HCT116 (cell line): ENCODE data around the gene KCNE4. TPM values are rescaled to one million over a fixed set of nuclear protein-coding genes. Genes with fewer than 3 reads are reported as not detected.

Experiments
- ATAC-seq: fragments of 200-7000 bp; cut with Tn5 transposase; 2 replicates; pipeline ENCODE4 v1.9.1; 2020; ENCODE audit warnings: mild to moderate bottlenecking, moderate library complexity
- BruUV-seq: library from RNA; stranded (reverse); fragments of 400-500 nt; replicated peaks from 2 replicates; lab custom pipeline; 2021; lab: Mats Ljungman, UMichigan
- CTCF ChIA-PET: fragments of 300-600 bp; sonication (Branson Sonifier 250); formaldehyde crosslinking; loops from one replicate; lab custom pipeline; 2021; ENCODE audit warnings: antibody characterized with exemption; lab: Charles Lee
- POLR2A ChIA-PET: fragments of 300-600, 350-600 bp; sonication (Branson Sonifier 250); formaldehyde crosslinking; loops from one replicate; lab custom pipeline; 2021; ENCODE audit warnings: antibody characterized with exemption; lab: Charles Lee
- RAD21 ChIA-PET, 2 experiments: fragments of 300-600 bp; sonication (Branson Sonifier 250); formaldehyde crosslinking; loops; one replicate each; lab custom pipeline; 2023; ENCODE audit warnings: low total read pairs in 2 of 2; ENCODE audit not compliant: uncharacterized antibody in 2 of 2, unreplicated experiment in 2 of 2, low non-redundant PET in 1 of 2; lab: Charles Lee
- DNase-seq: peaks from one replicate; pipeline ENCODE4 v3.0.0-alpha.2; 2010; ENCODE audit warnings: low read depth, low spot score
- H2AFZ ChIP-seq: fragments of 200-600 bp; shearing (Covaris generic), sonication (generic); 2 replicates; pipeline ENCODE4 v1.6.1; 2017; ENCODE audit warnings: low read depth, mixed run types, mixed read lengths, antibody characterized with exemption, low read length; ENCODE audit not compliant: poor library complexity, severe bottlenecking
- H3K27ac ChIP-seq: 2 replicates; pipeline ENCODE4 v1.5.1; 2012; ENCODE audit warnings: low read depth, low read length
- H3K27me3 ChIP-seq: fragments of 200-600 bp; sonication (generic); 2 replicates; pipeline ENCODE4 v1.6.1; 2016; ENCODE audit warnings: mixed run types, low read length, mixed read lengths; ENCODE audit not compliant: insufficient read depth
- H3K36me3 ChIP-seq, 2 experiments: fragments of 200-500 bp in 1 of 2; fragments of 200-600 bp in 1 of 2; sonication (Bioruptor generic) in 1 of 2; sonication (generic) in 1 of 2; 2 replicates each; pipeline versions ENCODE4 v1.5.1 to v1.6.1; 2014 to 2016; ENCODE audit warnings: low read length in 2 of 2, inconsistent platforms in 1 of 2, mixed read lengths in 1 of 2, mixed run types in 1 of 2; ENCODE audit not compliant: insufficient read depth in 2 of 2, control insufficient read depth in 1 of 2
- H3K4me1 ChIP-seq, 2 experiments: fragments of 200-600 bp in 1 of 2; sonication (generic) in 1 of 2; 2 replicates each; pipeline versions ENCODE4 v1.5.1 to v1.6.1; 2012 to 2017; ENCODE audit warnings: low read length in 2 of 2, inconsistent platforms in 1 of 2, mild to moderate bottlenecking in 1 of 2, mixed read lengths in 1 of 2, mixed run types in 1 of 2, moderate library complexity in 1 of 2; ENCODE audit not compliant: insufficient read depth in 2 of 2, control insufficient read depth in 1 of 2
- H3K4me2 ChIP-seq: fragments of 200-600 bp; sonication (generic); 2 replicates; pipeline ENCODE4 v1.6.1; 2017; ENCODE audit warnings: mixed run types, low read length, mixed read lengths
- H3K4me3 ChIP-seq, 2 experiments: fragments of 200-600 bp in 1 of 2; sonication (generic) in 1 of 2; replicated peaks in 1 of 2; 2 replicates each; pipeline ENCODE4 v1.5.1; 2011 to 2016; ENCODE audit warnings: low read length in 2 of 2, control low read depth in 1 of 2, low read depth in 1 of 2, mild to moderate bottlenecking in 1 of 2, mixed read lengths in 1 of 2, mixed run types in 1 of 2
- H3K79me2 ChIP-seq: fragments of 200-600 bp; sonication (generic); 2 replicates; pipeline ENCODE4 v1.6.1; 2017; ENCODE audit warnings: mild to moderate bottlenecking, mixed run types, low read length, moderate library complexity, mixed read lengths; ENCODE audit not compliant: insufficient read depth
- H3K9ac ChIP-seq: fragments of 200-600 bp; sonication (generic); 2 replicates; pipeline ENCODE4 v1.6.1; 2016; ENCODE audit warnings: low read length, mixed read lengths
- H3K9me2 ChIP-seq: fragments of 200-600 bp; sonication (generic), shearing (Covaris generic); 2 replicates; pipeline ENCODE4 v1.6.1; 2017; ENCODE audit warnings: mixed run types, mild to moderate bottlenecking, moderate library complexity; ENCODE audit not compliant: insufficient read depth
- H3K9me3 ChIP-seq, 2 experiments: fragments of 200-500 bp in 1 of 2; fragments of 200-600 bp in 1 of 2; sonication (Bioruptor generic) in 1 of 2; sonication (generic) in 1 of 2; 2 replicates each; pipeline ENCODE4 v1.6.1; 2014 to 2017; ENCODE audit warnings: low read length in 2 of 2, mixed read lengths in 2 of 2, inconsistent platforms in 1 of 2, low read depth in 1 of 2, mild to moderate bottlenecking in 1 of 2, mixed run types in 1 of 2, moderate library complexity in 1 of 2; ENCODE audit not compliant: control insufficient read depth in 1 of 2, insufficient read depth in 1 of 2
- H4K20me1 ChIP-seq: fragments of 200-600 bp; sonication (generic), shearing (Covaris generic); 2 replicates; pipeline ENCODE4 v1.6.1; 2017; ENCODE audit warnings: mixed run types, mild to moderate bottlenecking, moderate library complexity; ENCODE audit not compliant: insufficient read depth
- CBX3 ChIP-seq: IDR thresholded peaks from 2 replicates; pipeline ENCODE4 v1.6.1; 2012; ENCODE audit warnings: low read depth
- CEBPB ChIP-seq: IDR thresholded peaks from 2 replicates; pipeline ENCODE4 v1.6.1; 2012; ENCODE audit warnings: low read depth
- EGR1 ChIP-seq: IDR thresholded peaks from 2 replicates; pipeline ENCODE4 v1.6.1; 2012; ENCODE audit warnings: low read depth
- EZH2 ChIP-seq: fragments of 200-600 bp; sonication (generic); IDR thresholded peaks from 2 replicates; pipeline ENCODE4 v1.6.1; 2017; ENCODE audit warnings: antibody characterized with exemption, mixed run types
- EZH2phosphoT487 ChIP-seq: fragments of 200-600 bp; IDR thresholded peaks from 2 replicates; pipeline ENCODE4 v1.6.1; 2018; ENCODE audit warnings: antibody characterized with exemption, borderline replicate concordance
- FOSL1 ChIP-seq: IDR thresholded peaks from 2 replicates; pipeline ENCODE4 v1.6.1; 2012; ENCODE audit warnings: low read depth
- JUND ChIP-seq: IDR thresholded peaks from 2 replicates; pipeline ENCODE4 v1.6.1; 2012
- POLR2A ChIP-seq: IDR thresholded peaks from 2 replicates; pipeline ENCODE4 v1.7.0; 2011; ENCODE audit warnings: borderline replicate concordance; ENCODE audit not compliant: insufficient read depth, insufficient read length; ENCODE audit errors: extremely low read depth
- RAD21 ChIP-seq: IDR thresholded peaks from 2 replicates; pipeline ENCODE4 v1.6.1; 2012; ENCODE audit warnings: low read depth, mild to moderate bottlenecking
- SIN3A ChIP-seq: IDR thresholded peaks from 2 replicates; pipeline ENCODE4 v1.6.1; 2012; ENCODE audit warnings: low read depth
- SP1 ChIP-seq: IDR thresholded peaks from 2 replicates; pipeline ENCODE4 v1.6.1; 2012; ENCODE audit warnings: low read depth
- SRF ChIP-seq: IDR thresholded peaks from 2 replicates; pipeline ENCODE4 v1.6.1; 2012; ENCODE audit warnings: low read depth
- TCF7L2 ChIP-seq: IDR thresholded peaks from 2 replicates; pipeline ENCODE4 v1.7.0; 2011; ENCODE audit warnings: borderline replicate concordance, inconsistent platforms; ENCODE audit not compliant: insufficient read depth, insufficient read length; ENCODE audit errors: extremely low read depth
- YY1 ChIP-seq: IDR thresholded peaks from 2 replicates; pipeline ENCODE4 v1.6.1; 2011; ENCODE audit warnings: low read length, low read depth, moderate library complexity, mild to moderate bottlenecking; ENCODE audit not compliant: insufficient replicate concordance; ENCODE audit errors: extremely low read depth
- ZBTB33 ChIP-seq: IDR thresholded peaks from 2 replicates; pipeline ENCODE4 v1.6.1; 2011; ENCODE audit warnings: mild to moderate bottlenecking, low read length, moderate library complexity; ENCODE audit not compliant: insufficient replicate concordance; ENCODE audit errors: extremely low read depth
- ZFX ChIP-seq: fragments of 450-650 bp; IDR thresholded peaks from 2 replicates; pipeline ENCODE4 v1.6.1; 2017
- ZNF274 ChIP-seq: fragments of 200-500 bp; sonication (Bioruptor generic); IDR thresholded peaks from 2 replicates; pipeline ENCODE4 v1.6.1; 2014; ENCODE audit warnings: mild to moderate bottlenecking, low read depth, low read length, inconsistent platforms
- intact Hi-C: fragments of 100-400 bp; cut with micrococcal nuclease; formaldehyde crosslinking; loops from 2 replicates; pipeline ENCODE4 v1.10.0; 2022
- total RNA-seq: library from RNA; stranded (reverse); gene quantifications from one replicate; pipeline ENCODE4 v1.2.1, GENCODE V29; 2021; ENCODE audit not compliant: unreplicated experiment
- TF ChIP-seq, protein P1 (sequence below): IDR thresholded peaks from 2 replicates; pipeline ENCODE4 v1.6.1; 2012
- TF ChIP-seq, protein P2 (sequence below): IDR thresholded peaks from 2 replicates; pipeline ENCODE4 v1.6.1; 2012; ENCODE audit warnings: low read depth

KCNE4 gene
- total RNA-seq, 1 experiment from 2014 or later = not detected

GRCh38 chr2:223046470-223047040 is 5.4 kb upstream of the KCNE4 start:
- H3K27me3 ChIP-seq = no peaks in the 10 kb centered on the region
- intact Hi-C loops = no loop called here
- no TSS peak for BruUV-seq
- no peak overlapping the region for H2AFZ ChIP-seq
- H3K9me2 ChIP-seq = no peaks in the 10 kb centered on the region
- peaks cover 0 to 18% of the 10 kb centered on the region in 2 experiments; a peak in 2 of 4 replicates for H3K4me1 ChIP-seq
- no peaks in the 10 kb centered on the region for H4K20me1 ChIP-seq
- H3K4me3 ChIP-seq = no peak overlapping the region
- ATAC-seq = no peak
- DNase-seq = no peak
- CTCF ChIA-PET = no interaction called here
- H3K4me2 ChIP-seq = no peak overlapping the region
- TF ChIP-seq, protein P1, sequence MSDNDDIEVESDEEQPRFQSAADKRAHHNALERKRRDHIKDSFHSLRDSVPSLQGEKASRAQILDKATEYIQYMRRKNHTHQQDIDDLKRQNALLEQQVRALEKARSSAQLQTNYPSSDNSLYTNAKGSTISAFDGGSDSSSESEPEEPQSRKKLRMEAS = no peak
- TF ChIP-seq SP1 (no peak), ZNF274 (no peak), JUND (no peak), RAD21 (no peak), SIN3A (no peak), ZBTB33 (no peak), CEBPB (no peak), CBX3 (no peak), EZH2 (no peak), TCF7L2 (no peak), ZFX (no peak), EGR1 (no peak), POLR2A (no peak), FOSL1 (no peak), SRF (no peak), YY1 (no peak), EZH2phosphoT487 (no peak)
- TF ChIP-seq, protein P2, sequence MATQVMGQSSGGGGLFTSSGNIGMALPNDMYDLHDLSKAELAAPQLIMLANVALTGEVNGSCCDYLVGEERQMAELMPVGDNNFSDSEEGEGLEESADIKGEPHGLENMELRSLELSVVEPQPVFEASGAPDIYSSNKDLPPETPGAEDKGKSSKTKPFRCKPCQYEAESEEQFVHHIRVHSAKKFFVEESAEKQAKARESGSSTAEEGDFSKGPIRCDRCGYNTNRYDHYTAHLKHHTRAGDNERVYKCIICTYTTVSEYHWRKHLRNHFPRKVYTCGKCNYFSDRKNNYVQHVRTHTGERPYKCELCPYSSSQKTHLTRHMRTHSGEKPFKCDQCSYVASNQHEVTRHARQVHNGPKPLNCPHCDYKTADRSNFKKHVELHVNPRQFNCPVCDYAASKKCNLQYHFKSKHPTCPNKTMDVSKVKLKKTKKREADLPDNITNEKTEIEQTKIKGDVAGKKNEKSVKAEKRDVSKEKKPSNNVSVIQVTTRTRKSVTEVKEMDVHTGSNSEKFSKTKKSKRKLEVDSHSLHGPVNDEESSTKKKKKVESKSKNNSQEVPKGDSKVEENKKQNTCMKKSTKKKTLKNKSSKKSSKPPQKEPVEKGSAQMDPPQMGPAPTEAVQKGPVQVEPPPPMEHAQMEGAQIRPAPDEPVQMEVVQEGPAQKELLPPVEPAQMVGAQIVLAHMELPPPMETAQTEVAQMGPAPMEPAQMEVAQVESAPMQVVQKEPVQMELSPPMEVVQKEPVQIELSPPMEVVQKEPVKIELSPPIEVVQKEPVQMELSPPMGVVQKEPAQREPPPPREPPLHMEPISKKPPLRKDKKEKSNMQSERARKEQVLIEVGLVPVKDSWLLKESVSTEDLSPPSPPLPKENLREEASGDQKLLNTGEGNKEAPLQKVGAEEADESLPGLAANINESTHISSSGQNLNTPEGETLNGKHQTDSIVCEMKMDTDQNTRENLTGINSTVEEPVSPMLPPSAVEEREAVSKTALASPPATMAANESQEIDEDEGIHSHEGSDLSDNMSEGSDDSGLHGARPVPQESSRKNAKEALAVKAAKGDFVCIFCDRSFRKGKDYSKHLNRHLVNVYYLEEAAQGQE = no peak
- H3K9ac ChIP-seq = no peak overlapping the region
- no peaks in the 10 kb centered on the region for H3K36me3 ChIP-seq
- RAD21 ChIA-PET = no interaction called here
- no peak overlapping the region for H3K27ac ChIP-seq
- H3K79me2 ChIP-seq = no peaks in the 10 kb centered on the region
- H3K9me3 ChIP-seq = no peaks in the 10 kb centered on the region
- POLR2A ChIA-PET = no interaction called here
